Measurements from ENCODE around the gene PHF20. TPM values are rescaled to one million over a fixed set of nuclear protein-coding genes. Genes with fewer than 3 reads are reported as not detected.

Gene PHF20
- total and polyA plus RNA-seq, 2 of the 13 experiments (the other 11 are each of a cell fraction or from before 2014, with no cell fraction given), result 22.8 to 34.1 TPM

- BruUV-seq (replicated peaks), result no TSS peak
- Histone ChIP-seq H3K9ac (ENCODE audit: insufficient read depth, low read depth, low read length) (peak overlapping the region; percentile 5; the same call in 1 of the 2 replicates), H3K9me3 (ENCODE audit: low read length) (no peaks in the 10 kb centered on the region), H3K27me3 (ENCODE audit: control insufficient read depth in 1 of 2, insufficient read depth in 2 of 2, low read length in 2 of 2) (no peaks in the 10 kb centered on the region; a peak in 1 of 5 replicates), H3K27ac (ENCODE audit: extremely low read length, insufficient read depth, low read length) (no peak overlapping the region), H3K4me1 (ENCODE audit: insufficient read depth, low read length) (peaks cover 75% of the 10 kb centered on the region), H2AFZ (ENCODE audit: low read length) (no peak overlapping the region), H3K36me3 (replicated peaks in 1 of 2; ENCODE audit: control insufficient read depth in 1 of 2, insufficient read depth in 2 of 2, low read length in 2 of 2) (peaks cover 25 to 63% of the 10 kb centered on the region in 2 experiments), H3K79me2 (ENCODE audit: insufficient read depth, low read length) (peaks cover 94% of the 10 kb centered on the region), H3K4me2 (ENCODE audit: low read depth, low read length) (peak overlapping the region; percentile 98), H3K4me3 (replicated peaks in 1 of 3; ENCODE audit: insufficient read depth in 1 of 3, low read depth in 2 of 3, low read length in 3 of 3) (peak overlapping the region in 2 of 3 experiments; percentile 91 to 92; a peak in 3 of 6 replicates), H4K20me1 (ENCODE audit: insufficient read depth, low read length) (peaks cover 80% of the 10 kb centered on the region)
- POLR2A ChIA-PET, result interaction anchor here (1.0 to 8.6 kb wide), 8 partner anchors 8 to 40 kb away, joined by 3 to 211 read pairs (median 4); partner anchors contain the start of genes NFS1 and ROMO1
- no peak for ATAC-seq
- WGBS (ENCODE audit: low lambda C conversion rate), result 91% methylated on average over 4 of the region's 4 CpGs
- intact Hi-C loops (cut with micrococcal nuclease; ENCODE audit: unreplicated experiment), result no loop called here
- DNase-seq (ENCODE audit: low spot score), result no peak
- CTCF ChIA-PET (ENCODE audit: low intra/inter-chr PET ratio, low total read pairs), result no interaction called here
- in situ Hi-C loops (cut with HindIII; ENCODE audit: extremely low pct_ligation_motif_present, low pct_unique_long_range_greater_than_20kb), result no loop called here
- no peak for FAIRE-seq
- TF ChIP-seq SP2 (CRISPR knock-in tag; IDR thresholded peaks at IDR 0.05) (no peak), RAD21 (CRISPR knock-in tag; IDR thresholded peaks at IDR 0.05) (0 out of 2 replicates have a peak, but pooled peaks have one; percentile 18), SIX4 (CRISPR knock-in tag; IDR thresholded peaks at IDR 0.05) (no peak), ZNF276 (CRISPR knock-in tag; IDR thresholded peaks at IDR 0.05; ENCODE audit: low read depth) (no peak), ETS1 (CRISPR knock-in tag; IDR thresholded peaks at IDR 0.05) (no peak), ZNF329 (CRISPR knock-in tag; IDR thresholded peaks at IDR 0.05; ENCODE audit: low read depth) (no peak), BATF2 (CRISPR knock-in tag; IDR thresholded peaks at IDR 0.05) (0 out of 2 replicates have a peak, but pooled peaks have one; percentile 32), POLR2G (IDR thresholded peaks at IDR 0.05; ENCODE audit: low read depth, low read length) (peak; percentile 76), MXI1 (IDR thresholded peaks at IDR 0.05; ENCODE audit: borderline replicate concordance, low read depth, low read length) (0 out of 3 replicates have a peak, but pooled peaks have one; percentile 5), POLR2AphosphoS2 (IDR thresholded peaks at IDR 0.05; ENCODE audit: low read depth, low read length) (peak; percentile 41; the same call in 1 of the 2 replicates), PAF1 (CRISPR knock-in tag; IDR thresholded peaks at IDR 0.05) (0 out of 2 replicates have a peak, but pooled peaks have one; percentile 70), ATF1 (CRISPR knock-in tag; IDR thresholded peaks at IDR 0.05) (0 out of 2 replicates have a peak, but pooled peaks have one; percentile 25), DZIP1 (CRISPR knock-in tag; IDR thresholded peaks at IDR 0.05) (no peak), ZSCAN5A (CRISPR knock-in tag; IDR thresholded peaks at IDR 0.05; ENCODE audit: borderline replicate concordance) (no peak), ZNF652 (CRISPR knock-in tag; IDR thresholded peaks at IDR 0.05; ENCODE audit: borderline replicate concordance, low read depth) (peak; percentile 71)
These were observed 33.2 kb upstream of the PHF20 start for GRCh38 chr20:35738410-35739179.
